GM12878 (cell line): ENCODE results near the gene DLG2. TPM values are rescaled to one million over a fixed set of nuclear protein-coding genes. Genes with fewer than 3 reads are reported as not detected.
"Not testable (repeated sequence)": the region's sequence is repeated elsewhere in the genome, so short reads cannot be mapped to it uniquely, and the experiment has no call there.

Experiments used
- ATAC-seq: fragments of 200-7000 bp; cut with Tn5 transposase; 3 replicates; pipeline ENCODE4 v1.9.1; 2020; ENCODE audit warnings: mild to moderate bottlenecking, moderate library complexity
- BruUV-seq: library from RNA; stranded (reverse); fragments of 400-500 nt; replicated peaks from 2 replicates; lab custom pipeline; 2021; lab: Mats Ljungman, UMichigan
- CTCF ChIA-PET: fragments of 300-600 bp; sonication (Branson Sonifier 250); formaldehyde crosslinking; extraction: SDS; loops from one replicate; lab custom pipeline; 2021; ENCODE audit warnings: inconsistent platforms; lab: Yijun Ruan, JAX
- POLR2A ChIA-PET: fragments of 350-600 bp; formaldehyde crosslinking; extraction: SDS; loops from one replicate; lab custom pipeline; 2021; ENCODE audit warnings: inconsistent platforms; lab: Charles Lee
- RAD21 ChIA-PET: fragments of 300-600 bp; sonication (Branson Sonifier 250); formaldehyde crosslinking; loops from one replicate; lab custom pipeline; 2023; ENCODE audit warnings: antibody characterized with exemption; ENCODE audit not compliant: unreplicated experiment; lab: Charles Lee
- SMC1A ChIA-PET: fragments of 300-600 bp; sonication (Branson Sonifier 250); formaldehyde crosslinking; loops from one replicate; lab custom pipeline; 2023; ENCODE audit not compliant: unreplicated experiment, uncharacterized antibody; lab: Charles Lee
- DNase-seq: peaks from one replicate; pipeline ENCODE4 v3.0.0-alpha.2; 2011; ENCODE audit warnings: low read depth, low spot score
- FAIRE-seq: peaks from 3 replicates; lab custom pipeline; 2011; peaks lifted over from hg19 to GRCh38; lab: Jason Lieb, UNC
- H2AFZ ChIP-seq: 2 replicates; pipeline ENCODE4 v1.6.0; 2011; ENCODE audit warnings: low read depth, low read length, control low read depth; ENCODE audit not compliant: control insufficient read depth
- H3K27ac ChIP-seq: 2 replicates; pipeline ENCODE4 v1.5.1; 2011; ENCODE audit warnings: control low read depth; ENCODE audit not compliant: control insufficient read depth, insufficient read depth
- H3K27me3 ChIP-seq, 2 experiments: replicated peaks in 1 of 2; 2 replicates each; pipeline versions ENCODE4 v1.6.0 to v1.6.1; 2011; ENCODE audit warnings: low read length in 1 of 2; ENCODE audit not compliant: control insufficient read depth in 2 of 2, insufficient read depth in 2 of 2
- H3K36me3 ChIP-seq, 2 experiments: 2 replicates each; pipeline ENCODE4 v1.5.1; 2011; ENCODE audit warnings: low read length in 1 of 2; ENCODE audit not compliant: control insufficient read depth in 2 of 2, insufficient read depth in 2 of 2
- H3K4me1 ChIP-seq: 2 replicates; pipeline ENCODE4 v1.6.1; 2011; ENCODE audit warnings: mild to moderate bottlenecking, low read length, moderate library complexity, mixed read lengths; ENCODE audit not compliant: control insufficient read depth, insufficient read depth
- H3K4me2 ChIP-seq: 2 replicates; pipeline ENCODE4 v1.6.0; 2011; ENCODE audit warnings: control low read depth; ENCODE audit not compliant: control insufficient read depth, insufficient read depth
- H3K4me3 ChIP-seq: fragments of 200-600 bp; sonication (generic); 2 replicates; pipeline ENCODE4 v1.5.1; 2016
- H3K79me2 ChIP-seq: 2 replicates; pipeline ENCODE4 v1.6.0; 2011; ENCODE audit warnings: low read length; ENCODE audit not compliant: control insufficient read depth, insufficient read depth
- H3K9ac ChIP-seq: 2 replicates; pipeline ENCODE4 v1.8.0; 2011; ENCODE audit warnings: low read length, control low read depth, mixed read lengths; ENCODE audit not compliant: control insufficient read depth, insufficient read depth
- H3K9me3 ChIP-seq: replicated peaks from 3 replicates; pipeline ENCODE4 v1.5.1; 2011; ENCODE audit warnings: mild to moderate bottlenecking, low read length; ENCODE audit not compliant: control insufficient read depth, insufficient read depth
- H4K20me1 ChIP-seq: 2 replicates; pipeline ENCODE4 v1.6.0; 2011; ENCODE audit not compliant: control insufficient read depth, insufficient read depth
- IKZF2 ChIP-seq, 2 experiments: fragments of 450-650 bp; IDR thresholded peaks; 2 replicates each; pipeline ENCODE4 v1.6.1; 2017; ENCODE audit warnings: mild to moderate bottlenecking in 2 of 2, moderate library complexity in 2 of 2
- KDM1A ChIP-seq: fragments of 200-600 bp; sonication (generic); IDR thresholded peaks from 2 replicates; pipeline ENCODE4 v1.6.1; 2016; ENCODE audit warnings: borderline replicate concordance
- MEF2B ChIP-seq: fragments of 450-650 bp; IDR thresholded peaks from 2 replicates; pipeline ENCODE4 v1.6.1; 2018; ENCODE audit warnings: mild to moderate bottlenecking, moderate library complexity; ENCODE audit not compliant: partially characterized antibody, poor library complexity, severe bottlenecking
- RELA ChIP-seq: fragments of 450-650 bp; IDR thresholded peaks from 2 replicates; pipeline ENCODE4 v1.8.0; 2014; ENCODE audit warnings: borderline replicate concordance; ENCODE audit not compliant: partially characterized antibody
- SMAD1 ChIP-seq: fragments of 450-650 bp; IDR thresholded peaks from 2 replicates; pipeline ENCODE4 v1.6.1; 2018; ENCODE audit warnings: mild to moderate bottlenecking, low read depth; ENCODE audit not compliant: partially characterized antibody
- TARDBP ChIP-seq: IDR thresholded peaks from 2 replicates; pipeline ENCODE4 v1.6.1; 2016; ENCODE audit warnings: borderline replicate concordance
- WGBS: methylation state at CpG from one replicate; pipeline ENCODE4 v1.1.6; 2016; ENCODE audit warnings: low lambda C conversion rate; ENCODE audit not compliant: insufficient replicate concordance, insufficient coverage; ENCODE audit errors: missing lambda C conversion rate; 5-methylcytosine and 5-hydroxymethylcytosine counted together
- in situ Hi-C: fragments of 300-500 bp; cut with MboI; formaldehyde crosslinking; loops from 9 replicates; pipeline ENCODE4 v1.14.3; 2018; ENCODE audit warnings: mixed read lengths
- intact Hi-C: fragments of 100-400 bp; cut with micrococcal nuclease; formaldehyde crosslinking; loops from one replicate; pipeline ENCODE4 v1.14.2; 2022; ENCODE audit not compliant: unreplicated experiment
- polyA plus RNA-seq, 11 experiments: library from polyadenylated mRNA; depleted of rRNA in 4 of 11; unstranded in 6 of 11; stranded (reverse) in 5 of 11; fragments of >200 nt; fragmentation: Nextera tagmentation in 4 of 11; fragmentation: Illumina TruSeq in 1 of 11; extraction: Ambion mirVana in 4 of 11; extraction: Trizol in 1 of 11; gene quantifications; 1 replicate in 1 of 11; 2 replicates in 10 of 11; pipeline versions ENCODE4 v1.2.1 to v1.2.3, GENCODE V29; 2011 to 2016; ENCODE audit warnings: inconsistent platforms in 2 of 11, missing spikeins in 2 of 11, low read depth in 1 of 11
- total RNA-seq, 4 experiments: library from RNA; depleted of rRNA in 3 of 4; stranded (reverse); fragments of >200 nt in 3 of 4; fragmentation: Illumina TruSeq in 1 of 4; extraction: Trizol in 1 of 4; gene quantifications; 2 replicates each; pipeline versions ENCODE4 v1.2.1 to v1.2.3, GENCODE V29; 2013 to 2021
- TF ChIP-seq, protein P1 (sequence below): fragments of 450-650 bp; conservative IDR thresholded peaks from 2 replicates; pipeline ENCODE4 v1.6.1; 2017; ENCODE audit warnings: mild to moderate bottlenecking, moderate library complexity

The DLG2 gene
- total and polyA plus RNA-seq, 10 of the 15 experiments (the other 5 are each of a cell fraction or from before 2014, with no cell fraction given) = 0.09 to 0.98 (median 0.35) TPM

DNA sequence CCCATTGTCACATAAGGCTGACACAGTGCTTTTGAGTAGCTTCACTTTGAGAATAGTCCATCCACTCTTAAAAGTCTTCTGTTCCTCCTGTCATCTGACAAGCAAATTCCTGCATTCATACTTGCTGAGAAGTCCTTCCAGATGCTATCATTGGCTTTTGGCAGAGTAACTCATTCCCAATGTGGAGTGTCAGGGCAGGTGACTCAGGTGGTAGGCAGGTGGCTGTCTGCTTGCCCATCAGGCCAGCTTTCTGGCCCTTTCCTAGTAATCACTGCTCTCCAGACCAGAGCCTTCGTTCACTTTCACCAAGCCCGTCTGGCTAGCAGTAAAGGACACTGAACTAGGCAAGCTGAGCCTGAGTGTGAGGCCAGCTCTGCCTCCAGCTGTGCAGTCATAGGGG is 2178.5 kb downstream of the DLG2 start (continued):
- TF ChIP-seq MEF2B = no peak
- TF ChIP-seq SMAD1 = no peak
- TF ChIP-seq IKZF2 (IDR thresholded peaks at IDR 0.05) = no peak
- no peak for TF ChIP-seq TARDBP
- TF ChIP-seq, protein P1, sequence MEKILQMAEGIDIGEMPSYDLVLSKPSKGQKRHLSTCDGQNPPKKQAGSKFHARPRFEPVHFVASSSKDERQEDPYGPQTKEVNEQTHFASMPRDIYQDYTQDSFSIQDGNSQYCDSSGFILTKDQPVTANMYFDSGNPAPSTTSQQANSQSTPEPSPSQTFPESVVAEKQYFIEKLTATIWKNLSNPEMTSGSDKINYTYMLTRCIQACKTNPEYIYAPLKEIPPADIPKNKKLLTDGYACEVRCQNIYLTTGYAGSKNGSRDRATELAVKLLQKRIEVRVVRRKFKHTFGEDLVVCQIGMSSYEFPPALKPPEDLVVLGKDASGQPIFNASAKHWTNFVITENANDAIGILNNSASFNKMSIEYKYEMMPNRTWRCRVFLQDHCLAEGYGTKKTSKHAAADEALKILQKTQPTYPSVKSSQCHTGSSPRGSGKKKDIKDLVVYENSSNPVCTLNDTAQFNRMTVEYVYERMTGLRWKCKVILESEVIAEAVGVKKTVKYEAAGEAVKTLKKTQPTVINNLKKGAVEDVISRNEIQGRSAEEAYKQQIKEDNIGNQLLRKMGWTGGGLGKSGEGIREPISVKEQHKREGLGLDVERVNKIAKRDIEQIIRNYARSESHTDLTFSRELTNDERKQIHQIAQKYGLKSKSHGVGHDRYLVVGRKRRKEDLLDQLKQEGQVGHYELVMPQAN = no peak
- TF ChIP-seq RELA = no peak
- no peak for TF ChIP-seq KDM1A

DNA sequence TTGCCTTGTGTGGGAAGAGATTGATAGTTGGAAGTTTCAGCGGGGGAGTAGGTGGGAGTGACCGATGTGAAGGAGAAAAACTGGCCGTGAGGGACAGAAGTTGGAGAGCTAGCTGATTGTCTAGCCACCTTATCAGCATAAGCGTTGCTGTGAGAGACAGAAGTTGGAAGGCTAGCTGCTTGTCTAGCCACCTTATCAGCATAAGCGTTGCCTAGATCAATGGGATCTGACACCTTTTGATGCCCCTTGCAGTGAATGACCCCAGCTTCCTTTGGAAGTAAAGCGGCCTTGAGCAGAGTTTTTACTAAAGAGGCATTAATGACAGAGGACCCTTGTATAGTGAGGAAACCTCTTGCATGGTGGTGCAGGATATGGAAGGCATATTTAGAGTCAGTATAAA is 2183.3 kb downstream of the DLG2 start:
- intact Hi-C loops, RAD21 ChIA-PET, in situ Hi-C loops, H3K36me3 ChIP-seq, H3K9ac ChIP-seq, DNase-seq, H3K79me2 ChIP-seq, H3K27me3 ChIP-seq, FAIRE-seq, H4K20me1 ChIP-seq, CTCF ChIA-PET, POLR2A ChIA-PET, H3K4me1 ChIP-seq, H3K9me3 ChIP-seq, SMC1A ChIA-PET, H3K27ac ChIP-seq, H2AFZ ChIP-seq, BruUV-seq, H3K4me3 ChIP-seq, H3K4me2 ChIP-seq, ATAC-seq: not testable (repeated sequence)
- 69% methylated on average over 6 of the region's 6 CpGs for WGBS
